ENCODE data around the gene PWP1. TPM values are rescaled to one million over a fixed set of nuclear protein-coding genes. Genes with fewer than 3 reads are reported as not detected.
A peak's percentile ranks its signal among the peaks of the same experiment; 100 is the strongest.

Gene PWP1
- total and polyA plus RNA-seq, 9 of the 15 experiments (the other 6 are each of a cell fraction or from before 2014, with no cell fraction given) = 61.6 to 401 (median 111) TPM

- TF ChIP-seq FOXP1 (CRISPR knock-in tag; IDR thresholded peaks at IDR 0.05) (peak; percentile 84; the same call in 1 of the 2 replicates), KDM1A (IDR thresholded peaks at IDR 0.05) (no peak), HES1 (IDR thresholded peaks at IDR 0.05; ENCODE audit: low read depth) (no peak; the same call in 1 of the 2 replicates), CHD2 (IDR thresholded peaks at IDR 0.05; ENCODE audit: low read depth, low read length) (0 out of 2 replicates have a peak, but pooled peaks have one; percentile 27), SAP30 (IDR thresholded peaks at IDR 0.05; ENCODE audit: borderline replicate concordance, insufficient read depth, low read depth, low read length, poor library complexity, severe bottlenecking) (peak; percentile 99), POLR2G (IDR thresholded peaks at IDR 0.05; ENCODE audit: low read depth, low read length) (peak; percentile 90), E2F6 (IDR thresholded peaks at IDR 0.05; ENCODE audit: borderline replicate concordance in 1 of 2, extremely low read depth in 1 of 2, insufficient read depth in 1 of 2, insufficient read length in 1 of 2, low read depth in 1 of 2, low read length in 1 of 2, poor library complexity in 1 of 2, severe bottlenecking in 1 of 2) (peak; percentile 67 to 75), SRF (CRISPR knock-in tag; IDR thresholded peaks at IDR 0.05) (no peak), HDAC8 (tag; IDR thresholded peaks at IDR 0.05) (0 out of 2 replicates have a peak, but pooled peaks have one; percentile 13), ID3 (CRISPR knock-in tag; IDR thresholded peaks at IDR 0.05) (no peak), ID3 (tag; IDR thresholded peaks at IDR 0.05) (no peak), SREBF1 (IDR thresholded peaks at IDR 0.05; ENCODE audit: borderline replicate concordance, low read depth, low read length) (no peak), ZNF121 (CRISPR knock-in tag; conservative IDR thresholded peaks at IDR 0.05) (no peak), MBD2 (IDR thresholded peaks at IDR 0.05; ENCODE audit: borderline replicate concordance, low read depth) (peak; percentile 67), FOXA1 (IDR thresholded peaks at IDR 0.05; ENCODE audit: borderline replicate concordance) (no peak), GTF2E2 (tag; IDR thresholded peaks at IDR 0.05) (peak; percentile 34; the same call in 1 of the 2 replicates), ZNF280A (IDR thresholded peaks at IDR 0.05; ENCODE audit: low read depth, partially characterized antibody) (no peak), ZNF717 (CRISPR knock-in tag; IDR thresholded peaks at IDR 0.05) (no peak), ILK (tag; IDR thresholded peaks at IDR 0.05; ENCODE audit: borderline replicate concordance, low read depth) (no peak), ADNP (tag; IDR thresholded peaks at IDR 0.05) (no peak), ZNF12 (CRISPR knock-in tag; IDR thresholded peaks at IDR 0.05) (no peak; the same call in 1 of the 2 replicates), CREB1 (IDR thresholded peaks at IDR 0.05) (peak; percentile 98), CREB1 (CRISPR knock-in tag; IDR thresholded peaks at IDR 0.05) (peak; percentile 99), CC2D1A (IDR thresholded peaks at IDR 0.05) (no peak), XRCC3 (IDR thresholded peaks at IDR 0.05) (no peak)
These were observed at the start of gene PWP1 (continued) for GRCh38 chr12:107685360-107686248.
